Lower lobe of right lung (tissue), 2 donors: ENCODE results near the gene DOCK6. TPM values are rescaled to one million over a fixed set of nuclear protein-coding genes. Genes with fewer than 3 reads are reported as not detected.
A peak's percentile ranks its signal among the peaks of the same experiment; 100 is the strongest.

Experiments
- ATAC-seq, 2 donors: fragments of 200-7000 bp; cut with Tn5 transposase; one replicate each; pipeline ENCODE4 v1.9.1; 2020 to 2022; ENCODE audit warnings: mild to moderate bottlenecking in 2 of 2, moderate library complexity in 2 of 2
- DNase-seq: peaks from one replicate; pipeline ENCODE4 v3.0.0-alpha.2; 2020
- H3K27ac ChIP-seq: fragments of 200-600 bp; one replicate; pipeline ENCODE4 v1.8.0; 2022
- H3K27me3 ChIP-seq: fragments of 200-600 bp; one replicate; pipeline ENCODE4 v1.8.0; 2022; ENCODE audit warnings: low read depth
- H3K36me3 ChIP-seq: fragments of 200-600 bp; one replicate; pipeline ENCODE4 v1.8.0; 2022; ENCODE audit warnings: mild to moderate bottlenecking
- H3K4me1 ChIP-seq: fragments of 200-600 bp; one replicate; pipeline ENCODE4 v1.8.0; 2022
- H3K4me3 ChIP-seq: fragments of 200-600 bp; one replicate; pipeline ENCODE4 v1.8.0; 2022; ENCODE audit warnings: mild to moderate bottlenecking
- H3K9me3 ChIP-seq: fragments of 200-600 bp; one replicate; pipeline ENCODE4 v1.8.0; 2022
- CTCF ChIP-seq: fragments of 200-600 bp; IDR thresholded peaks from one replicate; pipeline ENCODE4 v1.8.0; 2022; ENCODE audit warnings: antibody characterized with exemption, mild to moderate bottlenecking
- intact Hi-C: fragments of 100-400 bp; cut with DNase I; formaldehyde crosslinking; loops from one replicate; pipeline ENCODE4 v1.11.0; 2022
- total RNA-seq: library from RNA; stranded (reverse); fragmentation: NEBNext Ultra II Directional; extraction: Animal tissue kit (Norgen Biotek cat#: 25700); gene quantifications from one replicate; pipeline ENCODE4 v1.2.1, GENCODE V29; 2021
- donor health status: DM: no; HTN: yes; CAD: no; lungs with severe emphysema.

DOCK6 gene
- total RNA-seq, 1 donor from 2014 or later, result 106 TPM

- no peaks in the 10 kb centered on the region for H3K27me3 ChIP-seq
- H3K4me1 ChIP-seq, result no peaks in the 10 kb centered on the region
- H3K9me3 ChIP-seq, result no peaks in the 10 kb centered on the region
- TF ChIP-seq CTCF, result no peak
- ATAC-seq (no peak), DNase-seq (no peak)
- H3K36me3 ChIP-seq, result peaks cover 56% of the 10 kb centered on the region
- intact Hi-C loops, result no loop called here
- H3K4me3 ChIP-seq, result no peak overlapping the region
- no peak overlapping the region for H3K27ac ChIP-seq
Observed at GRCh38 chr19:11214387-11214786, 47.9 kb downstream of the DOCK6 start.

- intact Hi-C loops, result no loop called here
Observed at GRCh38 chr19:11210656-11210928, 51.7 kb downstream of the DOCK6 start.

GRCh38 chr19:11209839-11210655 lies 52.3 kb downstream of the DOCK6 start:
- Histone ChIP-seq H3K27ac (no peak overlapping the region), H3K27me3 (no peaks in the 10 kb centered on the region), H3K4me3 (no peak overlapping the region), H3K36me3 (peaks cover 57% of the 10 kb centered on the region), H3K9me3 (no peaks in the 10 kb centered on the region), H3K4me1 (no peaks in the 10 kb centered on the region)
- ATAC-seq (no peak), DNase-seq (no peak)
- intact Hi-C loops, result no loop called here
- no peak for TF ChIP-seq CTCF

More at GRCh38 chr19:11210656-11210928, 51.7 kb downstream of the DOCK6 start:
- Histone ChIP-seq H3K27me3 (no peaks in the 10 kb centered on the region), H3K36me3 (peaks cover 63% of the 10 kb centered on the region), H3K4me1 (no peaks in the 10 kb centered on the region), H3K27ac (no peak overlapping the region), H3K4me3 (no peak overlapping the region), H3K9me3 (no peaks in the 10 kb centered on the region)
- DNase-seq (no peak), ATAC-seq (no peak)
- TF ChIP-seq CTCF, result no peak

- no peak for TF ChIP-seq CTCF
- intact Hi-C loops, result no loop called here
- ATAC-seq, result peak in 1 of 2 donors; percentile 19
- Histone ChIP-seq H3K36me3 (peaks cover 46% of the 10 kb centered on the region), H3K27me3 (no peaks in the 10 kb centered on the region), H3K4me3 (no peak overlapping the region), H3K27ac (no peak overlapping the region), H3K9me3 (no peaks in the 10 kb centered on the region), H3K4me1 (peaks cover 6% of the 10 kb centered on the region)
- DNase-seq, result no peak
Observed at GRCh38 chr19:11208561-11209471, 53.5 kb downstream of the DOCK6 start.

GRCh38 chr19:11205939-11206570 lies 56.3 kb downstream of the DOCK6 start:
- no peak for ATAC-seq
- Histone ChIP-seq H3K4me1 (peaks cover 20% of the 10 kb centered on the region), H3K27me3 (no peaks in the 10 kb centered on the region), H3K9me3 (no peaks in the 10 kb centered on the region), H3K4me3 (no peak overlapping the region), H3K36me3 (peaks cover 44% of the 10 kb centered on the region), H3K27ac (no peak overlapping the region)
- TF ChIP-seq CTCF, result no peak
- intact Hi-C loops, result no loop called here
- DNase-seq, result no peak
